Smooth muscle cell of the umbilical artery (primary cell): Measurements from ENCODE around the gene CHD1. TPM values are rescaled to one million over a fixed set of nuclear protein-coding genes. Genes with fewer than 3 reads are reported as not detected.

Experiments used
- total RNA-seq: library from RNA; depleted of rRNA; stranded (reverse); fragments of >200 nt; gene quantifications from 2 replicates; pipeline ENCODE4 v1.2.3, GENCODE V29; 2014

CHD1 gene
- 48.4 and 88.7 TPM in 2 replicates for total RNA-seq

DNA sequence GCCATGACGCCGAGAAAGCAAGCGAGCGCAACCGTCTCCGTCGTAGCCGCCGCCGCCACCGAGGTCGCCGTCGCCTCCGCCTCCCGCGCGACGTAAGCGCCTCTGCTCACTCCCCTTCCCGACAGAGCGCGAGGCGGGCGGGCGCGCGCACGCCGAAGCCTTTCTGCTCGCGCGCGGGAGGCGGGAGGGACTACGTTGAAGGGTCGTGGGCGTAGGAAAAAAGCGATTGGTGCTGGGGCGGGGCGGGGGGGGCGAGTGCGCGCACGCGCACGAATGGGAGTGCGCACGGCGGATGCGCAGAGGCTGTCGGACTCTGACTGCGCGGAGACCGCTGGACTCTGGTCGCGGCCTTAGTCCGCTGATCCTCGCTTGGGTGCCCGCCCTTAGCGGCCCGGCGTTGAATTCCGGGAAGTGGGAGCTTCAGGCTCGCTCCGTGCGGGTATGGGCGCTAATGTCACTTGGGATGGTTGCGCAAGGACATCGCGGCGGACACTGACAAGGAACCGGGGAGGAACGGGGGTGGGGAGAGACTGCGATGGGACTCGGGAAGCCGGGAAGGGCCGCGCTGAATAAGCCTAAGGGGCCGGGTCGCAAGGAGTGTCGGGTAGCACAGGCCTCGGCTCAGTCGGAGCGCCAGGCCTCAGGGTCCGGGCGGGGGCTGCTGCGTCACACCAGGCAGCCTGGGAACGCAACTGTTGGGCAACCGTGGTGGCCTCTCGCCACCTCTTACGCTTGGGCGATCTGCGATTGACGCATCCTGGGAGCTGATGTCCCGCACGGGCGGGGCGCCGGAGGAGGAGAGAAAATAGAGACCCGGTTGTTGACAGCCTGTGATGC, at the start of gene CHD1:
CHD1 (minus strand) TSS at position 135 of the 837 bp plus-strand sequence. CDS start 2,621 bp downstream, outside the sequence.

Other genes starting within 250 kb of the CHD1 start
- 28.5 and 83.9 TPM in 2 replicates for gene RGMB, start 155.3 kb downstream of the CHD1 start, total RNA-seq